ENCODE data around the gene CLEC3B. TPM values are rescaled to one million over a fixed set of nuclear protein-coding genes. Genes with fewer than 3 reads are reported as not detected.

CLEC3B gene
- total and polyA plus RNA-seq, 10 of the 15 experiments (the other 5 are each of a cell fraction or from before 2014, with no cell fraction given) = 0.23 TPM; not detected in 9

DNA sequence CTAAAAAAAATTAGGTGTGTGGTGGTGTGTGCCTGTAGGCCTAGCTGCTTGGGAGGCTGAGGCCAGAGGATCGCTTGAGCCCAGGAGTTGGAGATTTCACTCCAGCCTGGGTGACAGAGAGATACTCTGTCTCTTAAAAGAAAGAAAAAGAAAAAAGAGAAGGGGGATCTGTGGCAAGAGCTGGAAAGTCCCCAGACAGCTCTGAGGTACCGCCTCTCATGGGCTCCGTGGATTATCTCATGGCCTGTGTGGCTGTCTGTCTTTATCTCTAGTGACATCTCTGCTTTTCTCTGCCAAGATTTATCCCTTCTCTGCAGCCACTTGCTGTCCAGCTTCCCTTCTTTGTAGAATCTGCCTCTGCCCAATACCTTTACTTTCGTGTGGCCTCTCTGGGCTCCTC is 44.4 kb upstream of the CLEC3B start:
- ATAC-seq (peak; percentile 74), FAIRE-seq (peak; percentile 72), DNase-seq (ENCODE audit: low read depth, low spot score) (no peak)
- ChIA-PET SMC1A (ENCODE audit: uncharacterized antibody, unreplicated experiment) (interaction anchor here (0.9 to 8.7 kb wide), 6 partner anchors 13 to 60 kb away, joined by 3 to 97 read pairs (median 4); no protein-coding TSS in a partner anchor), RAD21 (ENCODE audit: unreplicated experiment) (interaction anchor here (0.8 to 4.0 kb wide), 9 partner anchors 12 to 141 kb away, joined by 3 to 18 read pairs (median 4); no protein-coding TSS in a partner anchor), POLR2A (interaction anchor here (1.2 to 5.5 kb wide), 2 partner anchors 13 kb away, joined by 4 to 62 read pairs; no protein-coding TSS in a partner anchor), CTCF (interaction anchor here (0.8 to 3.7 kb wide), 4 partner anchors 13 to 675 kb away, joined by 3 to 53 read pairs (median 4); no protein-coding TSS in a partner anchor)
- in situ Hi-C loops (cut with MboI) = no loop called here
- BruUV-seq (replicated peaks) = no TSS peak
- Histone ChIP-seq H3K9me3 (replicated peaks; ENCODE audit: control insufficient read depth, insufficient read depth, low read length) (no peaks in the 10 kb centered on the region), H3K4me2 (ENCODE audit: control insufficient read depth, insufficient read depth) (peak overlapping the region; percentile 28), H3K4me1 (ENCODE audit: control insufficient read depth, insufficient read depth, low read length) (peaks cover 29% of the 10 kb centered on the region), H3K79me2 (ENCODE audit: control insufficient read depth, insufficient read depth, low read length) (peaks cover 80% of the 10 kb centered on the region), H3K36me3 (ENCODE audit: control insufficient read depth in 2 of 2, insufficient read depth in 2 of 2, low read length in 1 of 2) (peaks cover 0 to 8% of the 10 kb centered on the region in 2 experiments; a peak in 1 of 4 replicates), H3K27ac (ENCODE audit: control insufficient read depth, insufficient read depth) (peak overlapping the region; percentile 63), H4K20me1 (ENCODE audit: control insufficient read depth, insufficient read depth) (no peaks in the 10 kb centered on the region), H3K27me3 (replicated peaks in 1 of 2; ENCODE audit: control insufficient read depth in 2 of 2, insufficient read depth in 2 of 2, low read length in 1 of 2) (no peaks in the 10 kb centered on the region), H3K9ac (ENCODE audit: control insufficient read depth, insufficient read depth, low read length) (peak overlapping the region; percentile 2; the same call in 1 of the 2 replicates), H3K4me3 (peak overlapping the region; percentile 34; the same call in 1 of the 2 replicates), H2AFZ (ENCODE audit: control insufficient read depth, low read depth, low read length) (no peak overlapping the region)
- intact Hi-C loops (cut with micrococcal nuclease; ENCODE audit: unreplicated experiment) = no loop called here
- WGBS (ENCODE audit: insufficient coverage, insufficient replicate concordance, low lambda C conversion rate, missing lambda C conversion rate) = 51% methylated on average over 4 of the region's 4 CpGs
- no peak for TF ChIP-seq POU2F2 (IDR thresholded peaks at IDR 0.05; ENCODE audit: borderline replicate concordance, low read depth, low read length)
- no peak for TF ChIP-seq CREM (IDR thresholded peaks at IDR 0.05; ENCODE audit: low read depth)
- TF ChIP-seq IKZF2 (IDR thresholded peaks at IDR 0.05) = 0 out of 4 replicates have a peak, but pooled peaks of 1 of the 2 experiments have one; percentile 10
- no peak for TF ChIP-seq ETV6 (conservative IDR thresholded peaks at IDR 0.05 in 1 of 2, IDR thresholded peaks at IDR 0.05 in 1 of 2; ENCODE audit: borderline replicate concordance in 1 of 2, low read depth in 1 of 2)
- TF ChIP-seq EED (IDR thresholded peaks at IDR 0.05; ENCODE audit: low read depth) = no peak
- TF ChIP-seq HDAC2 (IDR thresholded peaks at IDR 0.05) = no peak
- TF ChIP-seq NR2F1 (conservative IDR thresholded peaks at IDR 0.05) = no peak
- TF ChIP-seq SIX5 (IDR thresholded peaks at IDR 0.05; ENCODE audit: low read depth, low read length, severe bottlenecking) = no peak
- no peak for TF ChIP-seq CBX5 (IDR thresholded peaks at IDR 0.05; ENCODE audit: low read depth)
- TF ChIP-seq, protein P1, sequence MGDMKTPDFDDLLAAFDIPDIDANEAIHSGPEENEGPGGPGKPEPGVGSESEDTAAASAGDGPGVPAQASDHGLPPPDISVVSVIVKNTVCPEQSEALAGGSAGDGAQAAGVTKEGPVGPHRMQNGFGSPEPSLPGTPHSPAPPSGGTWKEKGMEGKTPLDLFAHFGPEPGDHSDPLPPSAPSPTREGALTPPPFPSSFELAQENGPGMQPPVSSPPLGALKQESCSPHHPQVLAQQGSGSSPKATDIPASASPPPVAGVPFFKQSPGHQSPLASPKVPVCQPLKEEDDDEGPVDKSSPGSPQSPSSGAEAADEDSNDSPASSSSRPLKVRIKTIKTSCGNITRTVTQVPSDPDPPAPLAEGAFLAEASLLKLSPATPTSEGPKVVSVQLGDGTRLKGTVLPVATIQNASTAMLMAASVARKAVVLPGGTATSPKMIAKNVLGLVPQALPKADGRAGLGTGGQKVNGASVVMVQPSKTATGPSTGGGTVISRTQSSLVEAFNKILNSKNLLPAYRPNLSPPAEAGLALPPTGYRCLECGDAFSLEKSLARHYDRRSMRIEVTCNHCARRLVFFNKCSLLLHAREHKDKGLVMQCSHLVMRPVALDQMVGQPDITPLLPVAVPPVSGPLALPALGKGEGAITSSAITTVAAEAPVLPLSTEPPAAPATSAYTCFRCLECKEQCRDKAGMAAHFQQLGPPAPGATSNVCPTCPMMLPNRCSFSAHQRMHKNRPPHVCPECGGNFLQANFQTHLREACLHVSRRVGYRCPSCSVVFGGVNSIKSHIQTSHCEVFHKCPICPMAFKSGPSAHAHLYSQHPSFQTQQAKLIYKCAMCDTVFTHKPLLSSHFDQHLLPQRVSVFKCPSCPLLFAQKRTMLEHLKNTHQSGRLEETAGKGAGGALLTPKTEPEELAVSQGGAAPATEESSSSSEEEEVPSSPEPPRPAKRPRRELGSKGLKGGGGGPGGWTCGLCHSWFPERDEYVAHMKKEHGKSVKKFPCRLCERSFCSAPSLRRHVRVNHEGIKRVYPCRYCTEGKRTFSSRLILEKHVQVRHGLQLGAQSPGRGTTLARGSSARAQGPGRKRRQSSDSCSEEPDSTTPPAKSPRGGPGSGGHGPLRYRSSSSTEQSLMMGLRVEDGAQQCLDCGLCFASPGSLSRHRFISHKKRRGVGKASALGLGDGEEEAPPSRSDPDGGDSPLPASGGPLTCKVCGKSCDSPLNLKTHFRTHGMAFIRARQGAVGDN (IDR thresholded peaks at IDR 0.05) = no peak
- TF ChIP-seq HDAC6 (IDR thresholded peaks at IDR 0.05; ENCODE audit: unreplicated experiment) = no peak
- no peak for TF ChIP-seq STAT1 (conservative IDR thresholded peaks at IDR 0.05)
- peak; percentile 17 for TF ChIP-seq RELA (IDR thresholded peaks at IDR 0.05; ENCODE audit: borderline replicate concordance, partially characterized antibody)
- no peak for TF ChIP-seq IKZF1 (conservative IDR thresholded peaks at IDR 0.05)
- peak; percentile 89 for TF ChIP-seq RELB (IDR thresholded peaks at IDR 0.05; ENCODE audit: low read depth)
- no peak for TF ChIP-seq ATF2 (IDR thresholded peaks at IDR 0.05; ENCODE audit: low read length)
- TF ChIP-seq HCFC1 (IDR thresholded peaks at IDR 0.05; ENCODE audit: low read length) = no peak
- no peak for TF ChIP-seq MYB (IDR thresholded peaks at IDR 0.05; ENCODE audit: borderline replicate concordance, low read depth, low read length)
